ENCODE measurements around the gene ADARB2. TPM values are rescaled to one million over a fixed set of nuclear protein-coding genes. Genes with fewer than 3 reads are reported as not detected.

ADARB2 gene
- total and polyA plus RNA-seq, 4 donors, result 0.22 to 1.3 (median 0.55) TPM

DNA sequence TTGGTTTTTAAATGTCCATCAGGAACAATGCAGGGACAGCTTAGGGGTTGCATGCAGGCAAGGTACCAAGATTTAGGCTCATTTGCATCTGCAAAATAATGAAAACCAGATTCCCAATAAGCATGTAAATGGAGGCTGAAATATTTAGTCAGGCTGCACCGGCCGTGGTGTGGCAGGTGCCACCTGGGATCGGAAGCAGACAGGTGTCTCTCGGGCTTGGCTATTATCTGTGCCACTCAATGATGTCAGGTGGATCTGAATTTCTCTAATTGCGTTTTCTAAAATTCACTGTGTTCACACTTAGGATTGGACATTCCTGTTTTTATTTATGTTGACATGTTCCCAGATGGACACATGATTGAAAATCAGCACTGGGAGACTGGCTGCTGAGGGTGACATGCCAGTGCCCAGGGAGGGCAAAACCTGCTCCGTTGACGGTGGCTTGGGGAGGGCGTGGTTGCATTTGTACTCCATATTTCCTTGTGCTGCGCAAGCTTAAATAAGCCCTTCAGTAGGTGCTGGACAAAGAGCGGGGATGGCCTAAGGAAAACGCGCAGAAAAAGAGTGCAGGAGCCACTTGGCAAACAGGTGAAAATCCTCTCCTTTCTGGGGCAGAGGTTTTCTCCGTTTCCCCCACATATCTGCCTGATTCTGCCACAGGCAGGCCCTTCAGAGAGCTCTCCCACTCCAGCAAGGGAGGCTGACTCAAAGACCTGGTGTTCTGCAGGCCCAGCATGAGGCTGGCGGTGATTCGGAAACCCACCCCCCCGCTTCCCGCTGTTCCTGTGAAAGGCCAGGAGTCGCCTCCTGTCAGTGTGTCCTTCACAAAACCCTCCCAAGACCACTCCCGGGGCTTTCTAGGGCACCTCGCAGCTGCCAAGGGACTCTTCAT, 538.6 kb downstream of the ADARB2 start:
- H3K27ac ChIP-seq (ENCODE audit: low read depth in 1 of 2, low read length in 1 of 2), result no peak overlapping the region
- peaks cover 0 to 5% (median 0%) of the 10 kb centered on the region in 5 donors for H3K4me1 ChIP-seq (ENCODE audit: control insufficient read depth in 5 of 5, insufficient read depth in 5 of 5, low read length in 5 of 5)
- 60 to 69% methylated on average over 20 of the region's 20 CpGs for WGBS, 2 donors
- ATAC-seq (ENCODE audit: insufficient read depth, low FRiP score) (no peak), DNase-seq (no peak)
- TF ChIP-seq, protein P1, sequence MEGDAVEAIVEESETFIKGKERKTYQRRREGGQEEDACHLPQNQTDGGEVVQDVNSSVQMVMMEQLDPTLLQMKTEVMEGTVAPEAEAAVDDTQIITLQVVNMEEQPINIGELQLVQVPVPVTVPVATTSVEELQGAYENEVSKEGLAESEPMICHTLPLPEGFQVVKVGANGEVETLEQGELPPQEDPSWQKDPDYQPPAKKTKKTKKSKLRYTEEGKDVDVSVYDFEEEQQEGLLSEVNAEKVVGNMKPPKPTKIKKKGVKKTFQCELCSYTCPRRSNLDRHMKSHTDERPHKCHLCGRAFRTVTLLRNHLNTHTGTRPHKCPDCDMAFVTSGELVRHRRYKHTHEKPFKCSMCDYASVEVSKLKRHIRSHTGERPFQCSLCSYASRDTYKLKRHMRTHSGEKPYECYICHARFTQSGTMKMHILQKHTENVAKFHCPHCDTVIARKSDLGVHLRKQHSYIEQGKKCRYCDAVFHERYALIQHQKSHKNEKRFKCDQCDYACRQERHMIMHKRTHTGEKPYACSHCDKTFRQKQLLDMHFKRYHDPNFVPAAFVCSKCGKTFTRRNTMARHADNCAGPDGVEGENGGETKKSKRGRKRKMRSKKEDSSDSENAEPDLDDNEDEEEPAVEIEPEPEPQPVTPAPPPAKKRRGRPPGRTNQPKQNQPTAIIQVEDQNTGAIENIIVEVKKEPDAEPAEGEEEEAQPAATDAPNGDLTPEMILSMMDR (IDR thresholded peaks at IDR 0.05; ENCODE audit: control extremely low read depth, extremely low read depth), result no peak
- no peak overlapping the region for H3K9ac ChIP-seq (ENCODE audit: insufficient read depth in 1 of 2, low read length in 2 of 2)
- H3K27me3 ChIP-seq (ENCODE audit: control insufficient read depth in 3 of 3, insufficient read depth in 3 of 3, low read length in 2 of 3), result peaks cover 0 to 9% (median 4%) of the 10 kb centered on the region in 3 donors
- peaks cover 0 to 2% (median 0%) of the 10 kb centered on the region in 4 donors for H3K9me3 ChIP-seq (ENCODE audit: control insufficient read depth in 4 of 4, insufficient read depth in 3 of 4, low read length in 3 of 4)
- H3K36me3 ChIP-seq (ENCODE audit: control insufficient read depth in 4 of 4, insufficient read depth in 4 of 4, low read length in 4 of 4), result no peaks in the 10 kb centered on the region
- H3K4me3 ChIP-seq, result no peak overlapping the region

DNA sequence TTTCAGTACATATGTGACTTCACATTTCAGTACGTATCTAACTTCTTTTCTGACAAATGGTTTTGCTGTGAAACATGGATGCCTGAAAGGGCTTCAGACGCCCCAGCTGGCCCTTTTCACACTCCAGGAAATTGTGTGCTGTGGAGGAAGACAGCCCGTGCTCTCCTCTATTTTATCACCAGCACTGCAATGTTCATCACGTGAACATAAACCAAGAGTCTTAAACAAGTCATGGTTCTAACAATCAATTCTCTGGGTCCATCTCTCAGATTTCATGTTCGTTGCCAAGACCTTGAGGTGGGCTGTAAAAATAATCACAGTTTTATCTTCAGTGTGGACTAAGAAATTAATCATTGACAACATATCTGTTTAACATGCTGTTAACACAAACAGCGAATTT, 539.9 kb downstream of the ADARB2 start:
- DNase-seq (no peak), ATAC-seq (ENCODE audit: insufficient read depth, low FRiP score) (no peak)
- H3K4me3 ChIP-seq, result no peak overlapping the region
- H3K27ac ChIP-seq (ENCODE audit: low read depth in 1 of 2, low read length in 1 of 2), result no peak overlapping the region
- H3K27me3 ChIP-seq (ENCODE audit: control insufficient read depth in 3 of 3, insufficient read depth in 3 of 3, low read length in 2 of 3), result peaks cover 0 to 9% (median 4%) of the 10 kb centered on the region in 3 donors
- H3K9me3 ChIP-seq (ENCODE audit: control insufficient read depth in 4 of 4, insufficient read depth in 3 of 4, low read length in 3 of 4), result peaks cover 0 to 2% (median 0%) of the 10 kb centered on the region in 4 donors
- TF ChIP-seq, protein P1 (IDR thresholded peaks at IDR 0.05; ENCODE audit: control extremely low read depth, extremely low read depth), result no peak
- WGBS, 2 donors, result 44 to 57% methylated on average over 6 of the region's 6 CpGs
- H3K4me1 ChIP-seq (ENCODE audit: control insufficient read depth in 5 of 5, insufficient read depth in 5 of 5, low read length in 5 of 5), result peaks cover 0 to 5% (median 0%) of the 10 kb centered on the region in 5 donors
- H3K36me3 ChIP-seq (ENCODE audit: control insufficient read depth in 4 of 4, insufficient read depth in 4 of 4, low read length in 4 of 4), result no peaks in the 10 kb centered on the region
- H3K9ac ChIP-seq (ENCODE audit: insufficient read depth in 1 of 2, low read length in 2 of 2), result no peak overlapping the region

DNA sequence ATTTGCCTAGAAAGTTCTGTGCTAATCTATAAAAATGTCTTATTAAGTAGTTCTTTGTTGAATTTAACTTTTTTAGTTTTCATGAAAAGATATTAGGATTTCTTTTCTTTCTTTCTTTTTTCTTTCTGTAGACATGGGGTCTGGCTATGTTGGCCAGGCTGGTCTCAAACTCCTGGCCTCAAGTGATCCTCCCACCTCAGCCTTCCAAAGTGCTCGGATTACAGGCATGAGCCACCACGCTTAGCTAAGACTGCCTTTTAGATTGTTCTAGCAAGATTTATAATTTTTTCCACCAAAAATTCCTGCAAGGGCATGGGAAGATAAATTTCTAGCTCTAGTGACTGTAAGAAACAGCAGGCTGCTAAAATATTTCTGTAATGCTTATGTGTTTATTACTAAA, 540.7 kb downstream of the ADARB2 start:
- Histone ChIP-seq H3K27me3 (ENCODE audit: control insufficient read depth in 3 of 3, insufficient read depth in 3 of 3, low read length in 2 of 3) (peaks cover 0 to 9% (median 4%) of the 10 kb centered on the region in 3 donors), H3K27ac (ENCODE audit: low read depth in 1 of 2, low read length in 1 of 2) (no peak overlapping the region), H3K4me3 (no peak overlapping the region), H3K4me1 (ENCODE audit: control insufficient read depth in 5 of 5, insufficient read depth in 5 of 5, low read length in 5 of 5) (peaks cover 0 to 5% (median 0%) of the 10 kb centered on the region in 5 donors), H3K36me3 (ENCODE audit: control insufficient read depth in 4 of 4, insufficient read depth in 4 of 4, low read length in 4 of 4) (no peaks in the 10 kb centered on the region), H3K9me3 (ENCODE audit: control insufficient read depth in 4 of 4, insufficient read depth in 3 of 4, low read length in 3 of 4) (peaks cover 0 to 2% (median 0%) of the 10 kb centered on the region in 4 donors), H3K9ac (ENCODE audit: insufficient read depth in 1 of 2, low read length in 2 of 2) (no peak overlapping the region)
- ATAC-seq (ENCODE audit: insufficient read depth, low FRiP score) (no peak), DNase-seq (no peak)
- TF ChIP-seq, protein P1 (IDR thresholded peaks at IDR 0.05; ENCODE audit: control extremely low read depth, extremely low read depth), result no peak
- WGBS, 2 donors, result 83 to 97% methylated on average over 2 of the region's 2 CpGs
